SKM-1 treated with dmso at 0.1 percent for 144 hours (cell line): ENCODE data around the gene ATP6V0A1.
A peak's percentile ranks its signal among the peaks of the same experiment; 100 is the strongest.
"Not testable (repeated sequence)": the region's sequence is repeated elsewhere in the genome, so short reads cannot be mapped to it uniquely, and the experiment has no call there.

ENCODE experiments used
- DNase-seq: peaks from one replicate; lab custom pipeline; 2025; ENCODE audit not compliant: unreplicated experiment; lab: John Stamatoyannopoulos, UW

The ATP6V0A1 gene

GRCh38 chr17:42436391-42436790 lies 22.3 kb upstream of the ATP6V0A1 start:
- no peak for DNase-seq

DNA sequence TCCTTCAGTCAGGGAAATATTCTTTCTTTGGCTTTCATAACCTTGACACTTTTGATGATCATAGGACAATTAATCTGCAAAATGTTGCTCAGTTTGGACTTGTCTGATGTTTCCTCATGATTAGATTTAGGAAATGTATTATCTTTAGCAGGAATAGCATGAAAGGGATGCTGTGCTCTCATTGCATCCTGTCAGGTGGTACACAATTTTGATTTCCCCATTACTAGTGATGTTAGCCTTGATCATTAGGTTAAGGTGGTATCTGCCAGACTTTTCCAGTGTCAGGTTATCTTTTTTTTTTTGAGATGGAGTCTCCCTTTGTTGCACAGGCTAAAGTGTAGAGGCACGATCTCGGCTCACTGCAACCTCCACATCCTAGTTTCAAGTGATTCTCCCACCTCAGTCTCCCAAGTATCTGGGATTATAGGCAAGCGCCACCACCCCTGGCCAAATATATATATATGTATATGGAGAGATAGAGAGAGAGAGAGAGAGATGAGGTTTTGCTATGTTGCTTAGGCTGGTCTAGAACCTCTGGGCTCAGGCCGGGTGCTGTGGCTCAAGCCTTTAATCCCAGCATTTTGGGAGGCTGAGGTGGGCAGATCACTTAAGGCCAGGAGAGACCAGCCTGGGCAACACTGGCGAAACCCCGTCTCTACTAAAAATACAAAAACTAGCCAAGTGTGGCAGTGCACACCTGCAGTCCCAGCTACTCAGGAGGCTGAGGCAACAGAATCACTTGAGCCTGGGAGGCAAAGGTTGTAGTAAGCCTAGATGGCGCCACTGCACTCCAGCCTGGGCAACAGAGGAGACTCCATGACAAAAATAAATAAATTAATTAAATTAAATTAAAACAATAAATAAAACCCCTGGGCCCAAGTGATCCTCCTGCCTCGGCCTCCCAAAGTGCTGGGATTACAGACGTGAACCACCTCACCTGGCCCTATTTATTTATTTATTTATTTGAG lies 19.8 kb upstream of the ATP6V0A1 start:
- no peak for DNase-seq

- no peak for DNase-seq
Measured at GRCh38 chr17:42441371-42442195, 17.1 kb upstream of the ATP6V0A1 start.

DNA sequence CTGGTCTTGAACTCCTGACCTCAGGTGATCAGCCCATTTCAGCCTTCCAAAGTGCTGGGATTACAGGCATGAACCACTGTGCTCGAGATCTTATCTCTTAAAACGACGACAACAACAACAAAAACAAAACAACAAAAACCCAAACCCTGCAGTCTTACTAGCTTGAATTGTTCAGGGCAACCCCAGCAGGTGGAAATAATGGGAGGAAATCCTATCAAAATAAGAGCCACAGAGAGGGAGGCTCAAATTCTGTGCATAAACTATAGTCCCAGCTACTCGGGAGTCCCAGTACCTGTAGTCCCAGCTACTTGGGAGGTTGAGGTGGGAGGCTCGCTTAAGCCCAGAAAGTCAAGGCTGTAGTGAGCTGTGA lies 16.5 kb upstream of the ATP6V0A1 start:
- DNase-seq = no peak

DNA sequence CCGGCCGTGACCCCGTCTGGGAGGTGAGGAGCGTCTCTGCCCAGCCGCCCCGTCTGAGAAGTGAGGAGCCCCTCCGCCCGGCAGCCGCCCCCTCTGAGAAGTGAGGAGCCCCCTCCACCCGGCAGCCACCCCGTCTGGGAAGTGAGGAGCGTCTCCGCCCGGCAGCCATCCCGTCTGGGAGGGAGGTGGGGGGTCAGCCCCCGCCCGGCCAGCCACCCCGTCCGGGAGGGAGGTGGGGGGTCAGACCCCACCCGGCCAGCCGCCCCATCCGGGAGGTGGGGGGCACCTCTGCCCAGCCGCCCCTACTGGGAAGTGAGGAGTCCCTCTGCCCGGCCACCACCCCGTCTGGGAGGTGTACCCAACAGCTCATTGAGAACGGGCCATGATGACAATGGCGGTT lies 9.5 kb upstream of the ATP6V0A1 start:
- DNase-seq = not testable (repeated sequence)

GRCh38 chr17:42449838-42450237 lies 8.8 kb upstream of the ATP6V0A1 start:
- not testable (repeated sequence) for DNase-seq

DNA sequence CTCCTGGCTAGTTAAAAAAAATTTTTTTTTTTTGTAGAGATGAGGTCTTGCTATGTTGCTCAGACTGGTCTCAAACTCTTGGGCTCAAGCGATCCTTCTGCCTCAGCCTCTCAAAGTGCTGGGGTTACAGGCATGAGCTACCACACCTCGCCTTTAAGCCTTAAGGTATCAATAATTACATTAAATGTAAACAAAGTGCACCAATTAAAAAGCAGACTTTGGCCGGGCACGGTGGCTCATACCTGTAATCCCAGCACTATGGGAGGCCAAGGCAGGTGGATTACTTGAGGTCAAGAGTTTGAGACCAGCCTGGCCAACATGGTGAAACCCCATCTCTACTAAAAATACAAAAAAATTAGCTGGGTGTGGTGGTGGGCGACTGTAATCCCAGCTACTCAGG lies 7.4 kb upstream of the ATP6V0A1 start:
- not testable (repeated sequence) for DNase-seq

DNA sequence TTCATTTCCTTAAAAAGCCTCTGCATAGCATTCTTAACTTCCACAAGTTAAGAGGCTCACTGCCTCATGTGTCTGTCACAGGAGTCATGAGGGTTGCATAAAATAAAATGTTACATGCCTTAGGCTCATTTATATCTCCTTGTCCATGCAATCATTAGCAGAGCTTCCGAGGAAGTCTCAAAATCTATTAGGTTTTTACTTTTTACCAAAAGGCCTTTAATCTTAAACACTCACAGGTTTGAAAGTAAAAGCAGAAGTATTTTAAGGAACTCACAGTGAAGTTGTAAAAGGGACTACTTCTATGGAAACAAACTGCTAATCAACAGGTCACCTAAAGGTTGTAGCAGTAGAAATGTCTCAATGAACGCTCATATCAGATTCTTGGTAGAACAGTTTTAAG lies 5.2 kb upstream of the ATP6V0A1 start:
- peak; percentile 98 for DNase-seq

DNA sequence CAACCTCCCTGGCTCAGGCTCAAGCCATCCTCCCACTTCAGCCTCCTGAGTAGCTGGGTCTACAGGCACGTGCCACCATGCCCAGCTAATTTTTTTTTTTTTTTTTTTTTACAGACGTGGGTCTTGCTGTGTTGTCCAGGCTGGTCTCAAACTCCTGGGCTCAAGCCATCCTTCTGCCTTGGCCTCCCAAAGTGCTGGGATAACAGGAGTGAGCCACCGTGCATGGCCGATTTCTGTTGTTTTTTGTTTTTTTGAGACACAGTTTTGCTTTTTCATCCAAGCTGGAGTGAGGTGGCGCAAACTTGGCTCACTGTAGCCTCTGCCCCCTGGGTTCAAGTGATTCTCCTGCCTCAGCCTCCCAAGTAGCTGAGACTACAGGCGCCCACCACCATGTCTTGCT lies 3.7 kb upstream of the ATP6V0A1 start:
- not testable (repeated sequence) for DNase-seq

DNA sequence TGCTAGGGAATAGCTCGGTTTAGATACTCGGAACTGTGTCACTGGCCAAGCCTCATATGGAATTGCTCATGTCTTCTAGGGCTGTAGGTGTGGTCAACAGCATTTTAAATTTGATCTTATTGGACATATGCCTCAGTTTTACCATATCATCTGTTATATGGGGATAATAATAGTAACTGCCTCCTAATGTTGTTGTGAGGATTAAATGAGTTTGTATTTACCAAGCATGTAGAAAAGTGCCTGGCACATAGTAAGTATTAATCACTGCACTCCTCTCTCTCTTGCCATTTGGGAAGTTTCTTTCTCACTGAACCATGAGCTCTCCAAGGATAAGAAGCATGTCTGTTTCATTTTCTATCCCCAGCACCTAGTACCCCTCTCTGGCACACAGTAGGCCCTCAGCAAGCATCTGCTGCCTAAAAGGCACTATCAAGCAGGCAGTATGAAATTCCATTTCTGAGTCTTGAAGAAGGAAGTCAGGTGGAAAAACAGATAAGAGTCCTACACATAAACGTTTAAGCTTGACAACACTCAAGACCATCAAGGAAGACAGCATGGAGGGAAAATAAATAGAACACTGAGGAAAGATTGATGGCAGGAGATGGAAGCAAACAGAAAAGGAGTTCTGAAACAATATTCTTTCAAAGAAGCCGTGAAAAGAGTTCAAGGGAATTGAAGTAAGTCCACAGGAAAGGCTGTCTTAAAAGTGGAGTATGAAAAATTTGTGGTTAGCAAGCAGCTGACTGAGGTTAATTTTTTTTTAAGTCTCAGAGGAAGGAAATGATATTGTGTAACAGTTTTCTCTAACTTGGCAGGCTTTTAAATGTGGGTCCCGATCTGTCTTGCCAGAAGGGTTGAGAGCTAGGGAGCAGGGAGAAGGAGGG lies 2.2 kb upstream of the ATP6V0A1 start:
- DNase-seq = peak; percentile 97

DNA sequence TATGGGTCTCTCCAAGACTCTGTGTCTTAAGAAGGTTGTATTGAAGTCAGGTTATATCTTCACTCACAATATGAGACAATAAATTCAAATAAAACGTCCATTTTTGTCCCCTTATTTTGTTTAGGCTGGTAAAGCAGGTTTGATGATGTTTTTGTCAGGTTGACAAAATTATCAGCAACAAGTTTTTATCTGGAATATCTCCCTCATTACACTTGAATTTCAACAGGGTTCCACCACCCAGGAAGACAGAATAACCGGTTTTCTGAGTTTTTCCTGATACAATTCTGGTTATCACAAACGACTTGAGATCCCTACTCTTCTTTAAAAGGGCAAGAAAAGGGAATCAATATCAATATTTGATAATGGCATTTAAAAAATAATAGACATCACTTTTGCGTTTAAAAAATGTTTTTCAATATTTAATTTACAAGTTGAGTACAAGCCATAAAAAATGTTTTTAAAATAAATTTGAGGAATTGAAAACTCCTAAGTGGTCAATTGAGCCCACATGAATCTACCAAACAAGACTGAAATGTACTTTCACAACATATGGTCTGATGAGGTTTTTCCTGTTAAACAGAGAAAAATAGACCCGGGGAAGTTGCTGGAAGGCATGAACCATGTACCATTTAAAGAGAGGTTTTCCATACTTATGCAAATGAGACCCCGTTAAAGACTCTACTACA lies 1.4 kb upstream of the ATP6V0A1 start:
- peak; percentile 36 for DNase-seq

GRCh38 chr17:42459256-42459800 lies 650 bp downstream of the ATP6V0A1 start:
- no peak for DNase-seq

DNA sequence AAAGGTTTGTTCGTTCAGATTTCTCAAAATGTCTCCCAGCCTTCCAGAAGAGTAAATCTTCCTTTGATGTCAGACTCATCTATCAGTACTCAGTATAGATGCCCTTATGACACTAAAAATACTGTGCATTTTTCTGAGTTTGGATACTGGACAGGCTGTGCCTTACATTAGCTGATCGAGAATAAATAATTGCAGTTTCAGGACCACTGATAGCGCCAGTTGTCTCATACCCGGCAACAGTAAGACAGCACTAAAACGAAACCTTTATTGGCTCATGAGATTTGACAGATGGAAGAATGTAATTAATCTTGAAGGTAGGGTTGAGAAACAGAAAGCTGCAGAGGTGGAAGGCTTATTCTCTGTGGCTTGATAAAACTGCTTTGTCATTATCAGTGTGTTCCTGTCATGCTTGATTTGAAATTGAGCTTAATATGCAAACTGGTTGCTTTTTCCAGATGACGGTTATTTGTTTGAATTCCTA lies 1.2 kb downstream of the ATP6V0A1 start:
- DNase-seq = no peak

- no peak for DNase-seq
Measured at GRCh38 chr17:42460371-42460770, 1.7 kb downstream of the ATP6V0A1 start.

DNA sequence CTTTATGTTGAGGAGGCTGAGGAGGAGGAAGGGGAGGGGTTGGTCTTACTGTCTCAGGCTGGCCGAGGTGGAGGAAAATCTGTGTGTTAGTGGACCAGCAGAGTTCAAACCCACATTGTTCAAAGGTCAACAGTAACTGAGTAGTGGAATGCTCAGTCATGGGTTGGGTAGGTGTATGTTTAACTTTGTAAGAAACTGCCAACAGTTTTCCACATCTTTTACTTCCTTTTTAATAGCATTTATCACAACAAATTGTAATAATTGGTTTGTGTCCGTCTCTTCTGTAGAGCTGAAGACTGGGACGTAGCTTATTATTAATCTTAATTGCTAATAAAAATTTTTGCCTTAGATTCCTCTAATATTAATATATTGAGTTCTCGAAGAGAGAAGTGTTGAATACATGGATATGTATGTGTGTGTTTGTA lies 5.3 kb downstream of the ATP6V0A1 start:
- no peak for DNase-seq

DNA sequence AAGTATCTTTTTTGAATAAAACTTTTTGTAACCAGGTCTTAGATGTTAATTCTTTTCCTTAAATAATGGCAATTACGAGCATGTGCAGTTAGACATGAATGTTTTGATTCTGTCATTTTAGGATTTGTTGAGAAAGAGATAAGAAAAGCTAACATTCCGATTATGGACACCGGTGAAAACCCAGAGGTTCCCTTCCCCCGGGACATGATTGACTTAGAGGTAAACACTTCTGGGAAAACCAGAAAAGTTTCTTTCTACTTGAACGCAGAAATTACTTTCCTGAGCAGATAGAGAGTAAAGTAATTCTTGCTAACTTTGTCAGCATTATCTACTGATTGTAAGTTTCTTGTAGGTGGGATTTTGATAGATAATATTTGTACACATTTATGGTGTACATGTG lies 9.2 kb downstream of the ATP6V0A1 start:
- DNase-seq = no peak

- DNase-seq = no peak
Measured at GRCh38 chr17:42472709-42473521, 14.2 kb downstream of the ATP6V0A1 start.

DNA sequence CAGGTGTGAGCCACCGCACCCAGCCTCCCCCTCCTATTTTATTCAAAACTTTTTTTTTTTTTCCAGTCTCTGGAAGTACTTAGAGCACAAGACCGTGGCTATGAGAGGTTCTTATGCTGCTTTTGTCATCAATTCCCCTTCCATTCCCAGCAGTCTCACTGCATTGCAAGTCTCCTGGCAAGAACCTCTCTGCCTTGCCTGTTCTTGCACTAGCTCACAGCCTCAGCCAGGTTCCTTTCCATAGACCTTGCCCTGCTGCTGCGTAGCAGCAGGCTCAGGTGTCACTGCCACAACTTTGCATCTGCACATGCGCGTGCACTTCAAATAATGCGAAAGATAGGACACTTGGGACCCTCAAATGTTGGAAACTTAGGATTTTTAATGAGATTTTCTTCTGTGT lies 15.6 kb downstream of the ATP6V0A1 start:
- no peak for DNase-seq

DNA sequence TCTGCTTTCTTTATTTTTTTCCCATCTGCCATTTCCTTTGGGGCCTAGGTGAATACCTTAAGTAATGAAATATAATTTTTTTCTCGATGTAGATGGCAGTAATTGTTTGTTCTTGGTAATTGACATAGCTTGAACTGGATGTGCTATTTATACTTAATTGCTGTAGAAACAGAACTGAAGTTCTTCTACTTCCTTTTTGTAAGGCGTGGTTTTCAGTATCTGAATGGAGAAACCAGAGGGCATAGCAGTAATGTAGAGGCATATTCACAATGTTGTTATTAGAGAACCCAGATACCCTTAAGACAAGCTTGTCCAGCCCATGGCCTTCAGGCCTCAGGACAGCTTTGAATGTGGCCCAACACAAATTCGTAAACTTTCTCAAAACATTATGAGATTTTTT lies 16.4 kb downstream of the ATP6V0A1 start:
- DNase-seq = no peak
